Stimulated activated CD4-positive, alpha-beta T cell treated with anti-CD3 and anti-CD28 coated beads, TNF-alpha, amount 100 ng/mL, for 48 hours (primary cell): ENCODE data around the gene EXPH5.

ENCODE experiments used
- DNase-seq, 3 donors: peaks; one replicate each; pipeline ENCODE4 v3.0.0-alpha.2; 2020; ENCODE audit warnings: low read depth in 3 of 3

The EXPH5 gene

DNA sequence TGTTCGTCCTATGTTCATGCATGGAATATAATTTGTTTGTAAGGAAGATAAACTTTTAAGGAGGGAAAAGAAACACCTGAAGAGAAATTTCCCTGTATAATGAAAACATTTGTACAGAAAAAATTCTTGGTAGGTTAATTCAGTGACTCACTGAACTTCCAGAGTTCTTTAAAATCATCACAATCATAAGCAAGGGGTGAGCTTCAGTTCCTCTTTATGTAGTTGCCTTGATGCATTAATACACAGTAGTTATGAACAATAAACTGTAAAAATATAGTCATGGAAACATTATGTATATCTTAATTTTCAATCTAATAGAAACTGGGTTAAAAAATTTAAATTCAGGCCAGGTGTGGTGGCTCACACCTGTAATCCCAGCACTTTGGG, 125.1 kb downstream of the EXPH5 start:
- DNase-seq, result no peak

DNA sequence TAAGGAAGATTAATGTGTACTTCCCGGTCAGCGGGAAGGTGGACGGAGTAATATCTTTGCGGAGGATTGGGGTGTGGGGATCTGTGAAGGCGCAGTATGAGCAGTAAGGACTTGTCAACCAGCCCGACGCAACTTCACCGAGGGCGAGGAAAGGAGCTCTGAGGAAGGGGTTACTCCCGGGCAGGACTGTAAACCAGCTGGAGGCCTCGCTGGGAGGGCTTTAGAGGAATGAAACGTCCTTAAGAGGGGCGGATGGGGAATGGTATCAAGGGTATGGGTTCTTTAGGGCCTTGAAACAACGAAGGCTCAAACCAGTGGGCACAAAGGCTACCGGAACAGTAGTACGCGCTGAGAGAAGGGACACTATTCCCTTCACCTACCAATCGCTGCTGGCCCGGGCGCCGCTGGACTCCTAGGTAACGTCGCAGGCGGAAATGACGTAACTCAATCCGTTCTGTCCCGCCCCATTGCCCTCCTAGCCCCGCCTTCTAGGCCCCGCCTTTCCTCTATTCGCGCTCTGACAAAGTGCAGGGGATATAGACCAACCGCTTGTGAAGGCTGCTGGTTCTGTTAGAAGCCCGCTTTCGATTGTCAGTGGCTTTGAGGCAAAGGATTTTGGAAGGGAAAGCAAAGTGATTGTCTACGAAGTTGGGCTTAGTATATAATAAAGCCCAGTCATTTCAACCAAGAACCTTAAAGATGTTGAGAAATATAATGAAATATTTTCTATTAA, 126.3 kb downstream of the EXPH5 start, which contains the start of gene C11orf65:
Gene C11orf65, minus strand, starts transcription at position 439 of the 733 bp plus-strand sequence. CDS start 5,970 bp downstream, outside the sequence.
- peak; percentile 88 to 92 (median 88) for DNase-seq

DNA sequence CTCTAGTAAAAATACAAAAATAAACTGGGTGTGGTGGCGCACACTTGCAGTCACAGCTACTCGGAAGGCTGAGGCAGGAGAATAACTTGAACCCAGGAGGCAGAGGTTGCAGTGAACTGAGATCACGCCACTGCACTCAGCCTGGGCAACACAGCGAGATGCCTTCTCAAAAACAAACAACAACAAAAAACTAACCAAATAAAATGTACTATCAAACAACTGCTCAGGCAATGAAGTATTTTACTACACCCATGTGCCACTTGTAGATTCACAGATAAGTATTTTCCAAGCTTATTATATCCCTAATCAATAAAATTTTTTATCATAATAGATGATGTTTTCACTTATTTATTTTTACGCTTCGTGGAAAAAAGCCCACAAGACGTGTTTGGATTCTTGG, 127.2 kb downstream of the EXPH5 start:
- no peak for DNase-seq
